Ascending aorta (tissue), 2 donors: Measurements from ENCODE around the gene SPRN. TPM values are rescaled to one million over a fixed set of nuclear protein-coding genes. Genes with fewer than 3 reads are reported as not detected.

Source experiments
- DNase-seq, 2 donors: peaks; one replicate each; pipeline ENCODE4 v3.0.0-alpha.2; 2019; ENCODE audit warnings: low spot score in 2 of 2
- H3K27ac ChIP-seq, 2 donors: fragments of 200-600 bp; sonication (generic); one replicate each; pipeline ENCODE4 v1.5.1; 2016 to 2017; ENCODE audit warnings: mild to moderate bottlenecking in 1 of 2
- H3K27me3 ChIP-seq: fragments of 200-600 bp; sonication (generic); one replicate; pipeline ENCODE4 v1.5.1; 2017
- H3K36me3 ChIP-seq, 2 donors: fragments of 200-600 bp; sonication (generic); one replicate each; pipeline ENCODE4 v1.5.1; 2016
- H3K4me1 ChIP-seq, 2 donors: fragments of 200-600 bp; sonication (generic); one replicate each; pipeline ENCODE4 v1.5.1; 2016 to 2017; ENCODE audit warnings: mild to moderate bottlenecking in 1 of 2
- H3K4me3 ChIP-seq, 2 donors: fragments of 200-600 bp; sonication (generic); one replicate each; pipeline ENCODE4 v1.5.1; 2016 to 2017; ENCODE audit warnings: mild to moderate bottlenecking in 1 of 2
- H3K9me3 ChIP-seq, 2 donors: fragments of 200-600 bp; sonication (generic); one replicate each; pipeline ENCODE4 v1.5.1; 2016
- CTCF ChIP-seq, 3 experiments: fragments of 200-600 bp in 2 of 3; fragments of 450-650 bp in 1 of 3; sonication (generic) in 2 of 3; IDR thresholded peaks; one replicate each; pipeline ENCODE4 v1.5.1; 2016 to 2019; ENCODE audit warnings: antibody characterized with exemption in 3 of 3, mild to moderate bottlenecking in 1 of 3, moderate library complexity in 1 of 3
- intact Hi-C: fragments of 100-400 bp; cut with DNase I; formaldehyde crosslinking; loops from one replicate; pipeline ENCODE4 v1.15.1; 2023
- total RNA-seq: library from RNA; depleted of rRNA; stranded (reverse); fragments of >200 nt; gene quantifications from one replicate; pipeline ENCODE4 v1.1.0, GENCODE V29; 2016

Gene SPRN
- total RNA-seq, 1 donor from 2014 or later: not detected

GRCh38 chr10:133405844-133406527 lies 18.4 kb downstream of the SPRN start:
- H3K27me3 ChIP-seq: no peaks in the 10 kb centered on the region
- DNase-seq: no peak
- no peaks in the 10 kb centered on the region for H3K4me1 ChIP-seq
- no peak for TF ChIP-seq CTCF (IDR thresholded peaks at IDR 0.05)
- H3K27ac ChIP-seq: no peak overlapping the region
- no peak overlapping the region for H3K4me3 ChIP-seq
- intact Hi-C loops: no loop called here
- peaks cover 36 to 78% of the 10 kb centered on the region in 2 donors for H3K36me3 ChIP-seq
- peaks cover 5 to 9% of the 10 kb centered on the region in 2 donors for H3K9me3 ChIP-seq

- no peak overlapping the region for H3K27ac ChIP-seq
- no peak overlapping the region for H3K4me3 ChIP-seq
- no peak for TF ChIP-seq CTCF (IDR thresholded peaks at IDR 0.05)
- no peak for DNase-seq
- H3K4me1 ChIP-seq: no peaks in the 10 kb centered on the region
- H3K9me3 ChIP-seq: peaks cover under 1 to 3% of the 10 kb centered on the region in 2 donors
- peaks cover 33 to 78% of the 10 kb centered on the region in 2 donors for H3K36me3 ChIP-seq
- intact Hi-C loops: no loop called here
- H3K27me3 ChIP-seq: no peaks in the 10 kb centered on the region
Measured at GRCh38 chr10:133405272-133405671, 19.2 kb downstream of the SPRN start.

- H3K4me3 ChIP-seq: no peak overlapping the region
- TF ChIP-seq CTCF (IDR thresholded peaks at IDR 0.05): no peak
- intact Hi-C loops: no loop called here
- H3K9me3 ChIP-seq: no peaks in the 10 kb centered on the region
- no peak overlapping the region for H3K27ac ChIP-seq
- peaks cover 40 to 78% of the 10 kb centered on the region in 2 donors for H3K36me3 ChIP-seq
- no peak for DNase-seq
- no peaks in the 10 kb centered on the region for H3K4me1 ChIP-seq
- H3K27me3 ChIP-seq: no peaks in the 10 kb centered on the region
Measured at GRCh38 chr10:133403784-133404183, 20.6 kb downstream of the SPRN start.

GRCh38 chr10:133403359-133403758 lies 21.1 kb downstream of the SPRN start:
- no peak for DNase-seq
- intact Hi-C loops: no loop called here
- no peak overlapping the region for H3K27ac ChIP-seq
- no peaks in the 10 kb centered on the region for H3K27me3 ChIP-seq
- H3K36me3 ChIP-seq: peaks cover 41 to 78% of the 10 kb centered on the region in 2 donors
- H3K4me1 ChIP-seq: no peaks in the 10 kb centered on the region
- H3K9me3 ChIP-seq: no peaks in the 10 kb centered on the region
- TF ChIP-seq CTCF (IDR thresholded peaks at IDR 0.05): no peak
- no peak overlapping the region for H3K4me3 ChIP-seq

- Histone ChIP-seq H3K27ac (no peak overlapping the region), H3K4me1 (no peaks in the 10 kb centered on the region), H3K27me3 (no peaks in the 10 kb centered on the region), H3K36me3 (peaks cover 43 to 75% of the 10 kb centered on the region in 2 donors), H3K9me3 (no peaks in the 10 kb centered on the region), H3K4me3 (no peak overlapping the region)
- intact Hi-C loops: no loop called here
- TF ChIP-seq CTCF (IDR thresholded peaks at IDR 0.05): no peak
- no peak for DNase-seq
Measured at GRCh38 chr10:133401981-133402725, 22.3 kb downstream of the SPRN start.
